ENCODE results near the gene IGSF3. TPM values are rescaled to one million over a fixed set of nuclear protein-coding genes. Genes with fewer than 3 reads are reported as not detected.

IGSF3 gene
- total RNA-seq, 2 donors from 2014 or later, result 23.2 to 30.4 TPM

- no peak for DNase-seq (ENCODE audit: low spot score)
- H3K27ac ChIP-seq, result no peak overlapping the region
- 40% methylated on average over 2 of the region's 2 CpGs for WGBS
- H3K4me1 ChIP-seq (replicated peaks), result no peaks in the 10 kb centered on the region
- H3K36me3 ChIP-seq, result no peaks in the 10 kb centered on the region
- no peak for TF ChIP-seq POLR2AphosphoS5 (IDR thresholded peaks at IDR 0.05)
- TF ChIP-seq CTCF (IDR thresholded peaks at IDR 0.05), result no peak
- no peak for TF ChIP-seq POLR2A (IDR thresholded peaks at IDR 0.05)
- H3K4me3 ChIP-seq, result no peak overlapping the region
- intact Hi-C loops (cut with DNase I), result no loop called here
- no peaks in the 10 kb centered on the region for H3K27me3 ChIP-seq (replicated peaks; ENCODE audit: insufficient read depth)
- H3K9me3 ChIP-seq, result no peaks in the 10 kb centered on the region
Measured at GRCh38 chr1:116671912-116672311, 4.4 kb upstream of the IGSF3 start.

DNA sequence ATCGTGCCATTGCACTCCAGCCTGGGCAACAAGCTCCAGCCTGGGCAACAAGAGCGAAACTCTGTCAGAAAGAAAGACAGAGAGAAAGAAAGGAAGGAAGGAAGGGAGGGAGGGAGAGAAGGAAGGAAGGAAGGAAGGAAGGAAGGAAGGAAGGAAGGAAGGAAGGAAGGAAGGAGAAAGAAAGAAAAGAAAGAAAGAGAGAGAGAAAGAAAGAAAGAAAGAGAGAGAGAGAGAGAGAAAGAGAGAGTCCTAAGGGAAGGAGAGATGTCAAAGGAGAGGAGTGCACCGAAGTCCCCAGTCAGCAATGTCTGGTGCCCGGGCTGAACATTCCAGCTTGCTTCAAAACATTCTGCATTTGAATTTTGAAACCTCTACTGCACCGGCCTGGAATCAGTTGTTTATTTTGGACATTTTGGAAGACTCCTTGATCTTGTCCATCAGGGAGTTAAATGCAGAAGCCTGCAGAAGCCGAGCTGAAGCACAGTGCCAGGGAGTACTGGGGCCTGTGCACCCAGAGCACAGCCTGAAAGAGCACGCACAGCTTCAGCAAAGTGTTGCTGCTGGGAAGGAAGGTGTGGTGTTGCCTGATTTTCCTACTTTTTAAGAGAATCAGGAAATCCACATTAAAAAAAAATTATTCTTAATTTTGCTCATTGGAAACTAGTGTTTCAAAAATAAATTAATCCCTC lies 3.7 kb upstream of the IGSF3 start:
- TF ChIP-seq POLR2A (IDR thresholded peaks at IDR 0.05), result no peak
- no peak for TF ChIP-seq POLR2AphosphoS5 (IDR thresholded peaks at IDR 0.05)
- TF ChIP-seq CTCF (IDR thresholded peaks at IDR 0.05), result no peak
- 55% methylated on average over 7 of the region's 7 CpGs for WGBS
- DNase-seq (ENCODE audit: low spot score), result no peak
- Histone ChIP-seq H3K4me3 (no peak overlapping the region), H3K27ac (no peak overlapping the region), H3K9me3 (no peaks in the 10 kb centered on the region), H3K4me1 (replicated peaks) (no peaks in the 10 kb centered on the region), H3K27me3 (replicated peaks; ENCODE audit: insufficient read depth) (no peaks in the 10 kb centered on the region), H3K36me3 (no peaks in the 10 kb centered on the region)
- intact Hi-C loops (cut with DNase I), result no loop called here

- Histone ChIP-seq H3K4me1 (replicated peaks) (no peaks in the 10 kb centered on the region), H3K27me3 (replicated peaks; ENCODE audit: insufficient read depth) (no peaks in the 10 kb centered on the region), H3K27ac (peak overlapping the region in 1 of 2 donors; percentile 66), H3K4me3 (no peak overlapping the region), H3K9me3 (no peaks in the 10 kb centered on the region), H3K36me3 (no peaks in the 10 kb centered on the region)
- TF ChIP-seq POLR2A (IDR thresholded peaks at IDR 0.05), result no peak
- no peak for TF ChIP-seq CTCF (IDR thresholded peaks at IDR 0.05)
- TF ChIP-seq POLR2AphosphoS5 (IDR thresholded peaks at IDR 0.05), result no peak
- 80% methylated on average over 7 of the region's 7 CpGs for WGBS
- intact Hi-C loops (cut with DNase I), result loop anchor here (5.0 kb wide), 1 partner anchor 96 kb away; the partner anchor contains the start of gene CD58
- DNase-seq (ENCODE audit: low spot score), result no peak
Measured at GRCh38 chr1:116668277-116668676, 744 bp upstream of the IGSF3 start.

DNA sequence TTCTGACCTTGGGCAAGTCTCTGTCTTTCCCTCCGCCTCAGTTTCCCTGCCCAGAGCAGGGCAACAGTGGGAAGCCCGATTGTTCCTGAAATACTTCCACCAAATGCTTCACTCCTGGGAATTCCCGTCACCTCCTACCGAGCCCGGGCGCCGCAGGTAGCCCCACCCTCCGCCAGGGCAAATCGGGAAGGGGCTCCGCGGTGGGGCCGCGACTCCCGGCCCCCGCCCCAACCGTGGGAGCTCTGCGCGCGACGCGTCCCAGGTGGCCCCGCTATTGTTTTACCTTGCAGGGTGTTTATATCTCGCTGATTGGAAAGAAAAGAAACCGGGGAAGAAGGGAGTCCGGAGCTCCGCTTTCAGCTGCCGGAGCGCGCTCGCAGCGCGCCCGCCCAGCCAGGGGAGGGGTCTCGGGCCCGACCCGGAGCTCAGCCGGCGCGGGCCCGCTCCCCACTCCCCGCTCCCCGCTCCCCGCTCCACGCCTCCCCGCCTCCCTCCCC lies 407 bp downstream of the IGSF3 start:
- Histone ChIP-seq H3K9me3 (no peaks in the 10 kb centered on the region), H3K4me1 (replicated peaks) (no peaks in the 10 kb centered on the region), H3K27me3 (replicated peaks; ENCODE audit: insufficient read depth) (no peaks in the 10 kb centered on the region), H3K36me3 (no peaks in the 10 kb centered on the region), H3K4me3 (peak overlapping the region; percentile 71 to 77), H3K27ac (peak overlapping the region; percentile 62 to 66)
- TF ChIP-seq POLR2A (IDR thresholded peaks at IDR 0.05) (peak; percentile 19), POLR2AphosphoS5 (IDR thresholded peaks at IDR 0.05) (no peak), CTCF (IDR thresholded peaks at IDR 0.05) (peak in 1 of 4 experiments; percentile 14)
- peak; percentile 22 for DNase-seq (ENCODE audit: low spot score)
- intact Hi-C loops (cut with DNase I), result loop anchor here (5.0 kb wide), 1 partner anchor 95 kb away; the partner anchor contains the start of gene CD58
- WGBS, result under 1% methylated on average over 44 of the region's 45 CpGs
